Thoracic aorta (tissue), 2 donors: ENCODE measurements around the gene PCDHAC1. TPM values are rescaled to one million over a fixed set of nuclear protein-coding genes. Genes with fewer than 3 reads are reported as not detected.

Experiments used
- ATAC-seq: fragments of 150-250 bp; one replicate; pipeline ENCODE4 v1.8.0; 2017; ENCODE audit warnings: low read depth; ENCODE audit not compliant: insufficient number of reproducible peaks, low FRiP score
- DNase-seq: peaks from one replicate; pipeline ENCODE4 v3.0.0-alpha.2; 2020; ENCODE audit warnings: low spot score
- H3K27ac ChIP-seq, 2 donors: fragments of 200-600 bp; sonication (generic); 1 replicate in 1 of 2; 2 replicates in 1 of 2; pipeline ENCODE4 v1.5.1; 2016; ENCODE audit warnings: mild to moderate bottlenecking in 2 of 2, moderate library complexity in 2 of 2
- H3K27me3 ChIP-seq: fragments of 200-600 bp; sonication (generic); replicated peaks from 2 replicates; pipeline ENCODE4 v1.6.0; 2016; ENCODE audit warnings: mild to moderate bottlenecking; ENCODE audit not compliant: insufficient read depth
- H3K36me3 ChIP-seq: fragments of 200-600 bp; sonication (generic); one replicate; pipeline ENCODE4 v1.5.1; 2016
- H3K4me1 ChIP-seq, 2 donors: fragments of 200-600 bp; sonication (generic); 1 replicate in 1 of 2; 2 replicates in 1 of 2; pipeline versions ENCODE4 v1.5.1 to v1.6.0; 2016; ENCODE audit warnings: low read depth in 2 of 2, mild to moderate bottlenecking in 1 of 2; ENCODE audit not compliant: control insufficient read depth in 1 of 2
- H3K4me3 ChIP-seq: fragments of 200-600 bp; sonication (generic); 2 replicates; pipeline ENCODE4 v1.5.1; 2016; ENCODE audit warnings: mild to moderate bottlenecking
- H3K9me3 ChIP-seq: fragments of 200-600 bp; sonication (generic); 2 replicates; pipeline ENCODE4 v1.5.1; 2016
- CTCF ChIP-seq: fragments of 200-600 bp; sonication (generic); IDR thresholded peaks from one replicate; pipeline ENCODE4 v1.5.1; 2019; ENCODE audit warnings: antibody characterized with exemption
- total RNA-seq, 2 donors: library from RNA; depleted of rRNA; stranded (reverse); fragments of >200 nt; gene quantifications; one replicate each; pipeline versions ENCODE4 v1.1.0 to v1.2.3, GENCODE V29; 2016

The PCDHAC1 gene
- total RNA-seq, 2 donors from 2014 or later = 0.71 to 1.2 TPM

GRCh38 chr5:140927228-140927573 is 1.1 kb downstream of the PCDHAC1 start:
- no peak for TF ChIP-seq CTCF
- ATAC-seq (no peak), DNase-seq (no peak)
- no peak overlapping the region for H3K27ac ChIP-seq
- no peaks in the 10 kb centered on the region for H3K27me3 ChIP-seq
- peaks cover 3 to 9% of the 10 kb centered on the region in 2 donors for H3K4me1 ChIP-seq
- no peaks in the 10 kb centered on the region for H3K9me3 ChIP-seq
- peak overlapping the region; percentile 76 for H3K4me3 ChIP-seq
- no peaks in the 10 kb centered on the region for H3K36me3 ChIP-seq

GRCh38 chr5:140934964-140935606 is 9.0 kb downstream of the PCDHAC1 start:
- no peak for ATAC-seq
- DNase-seq = no peak
- no peaks in the 10 kb centered on the region for H3K4me1 ChIP-seq
- no peaks in the 10 kb centered on the region for H3K9me3 ChIP-seq
- no peaks in the 10 kb centered on the region for H3K36me3 ChIP-seq
- no peak overlapping the region for H3K4me3 ChIP-seq
- H3K27ac ChIP-seq = no peak overlapping the region
- no peak for TF ChIP-seq CTCF
- H3K27me3 ChIP-seq = no peaks in the 10 kb centered on the region

GRCh38 chr5:140946578-140946977 is 20.5 kb downstream of the PCDHAC1 start:
- Histone ChIP-seq H3K4me1 (no peaks in the 10 kb centered on the region), H3K27ac (no peak overlapping the region), H3K36me3 (no peaks in the 10 kb centered on the region), H3K27me3 (no peaks in the 10 kb centered on the region), H3K4me3 (no peak overlapping the region), H3K9me3 (no peaks in the 10 kb centered on the region)
- ATAC-seq (no peak), DNase-seq (no peak)
- TF ChIP-seq CTCF = no peak

DNA sequence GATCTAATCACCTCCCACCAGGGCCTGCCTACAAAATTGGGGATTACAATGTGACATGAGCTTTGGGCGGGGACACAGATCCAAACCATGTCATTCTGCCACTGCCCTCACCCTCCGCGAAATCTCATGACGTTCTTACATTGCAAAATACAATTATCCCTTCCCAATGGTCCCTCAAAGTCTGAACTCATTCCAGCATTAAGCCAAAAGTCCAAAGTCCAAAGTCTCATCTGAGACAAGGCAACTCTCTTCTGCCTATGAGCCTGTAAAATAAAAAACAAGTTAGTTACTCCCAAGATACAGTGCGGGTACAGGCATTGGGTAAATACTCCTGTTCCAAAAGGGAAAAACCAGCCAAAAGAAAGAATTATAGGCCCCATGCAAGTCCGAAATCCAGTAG is 25.5 kb downstream of the PCDHAC1 start:
- no peak for TF ChIP-seq CTCF
- DNase-seq = no peak
- H3K4me3 ChIP-seq = no peak overlapping the region
- ATAC-seq = no peak
- no peaks in the 10 kb centered on the region for H3K4me1 ChIP-seq
- H3K27me3 ChIP-seq = no peaks in the 10 kb centered on the region
- H3K27ac ChIP-seq = no peak overlapping the region
- H3K9me3 ChIP-seq = no peaks in the 10 kb centered on the region
- no peaks in the 10 kb centered on the region for H3K36me3 ChIP-seq

DNA sequence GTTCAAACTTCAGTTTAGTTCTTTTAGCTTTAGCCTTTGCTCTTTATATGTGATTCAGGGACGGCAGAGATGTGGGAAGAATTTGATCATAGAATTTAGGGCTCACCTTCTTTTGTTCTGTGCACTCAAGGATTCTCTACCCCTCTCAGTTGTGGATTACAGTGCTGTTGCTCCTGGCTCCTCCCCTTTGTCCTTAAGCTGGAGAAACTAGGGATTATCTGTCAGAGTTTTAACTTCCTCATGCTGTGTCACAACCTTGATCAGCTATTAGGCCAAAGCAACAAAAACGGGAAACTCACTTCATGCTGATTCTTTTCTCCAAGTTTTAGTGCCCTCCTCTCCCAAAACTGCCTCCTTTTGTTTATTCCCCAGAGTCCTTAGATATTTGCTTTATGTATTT is 27.1 kb downstream of the PCDHAC1 start:
- H3K4me3 ChIP-seq = no peak overlapping the region
- no peaks in the 10 kb centered on the region for H3K9me3 ChIP-seq
- TF ChIP-seq CTCF = no peak
- DNase-seq (no peak), ATAC-seq (no peak)
- no peak overlapping the region for H3K27ac ChIP-seq
- H3K36me3 ChIP-seq = no peaks in the 10 kb centered on the region
- H3K4me1 ChIP-seq = no peaks in the 10 kb centered on the region
- no peaks in the 10 kb centered on the region for H3K27me3 ChIP-seq
